ENCODE results near the gene TMEM92.
"Not testable (repeated sequence)": the region's sequence is repeated elsewhere in the genome, so short reads cannot be mapped to it uniquely, and the experiment has no call there.

Gene TMEM92

GRCh38 chr17:50303051-50303450 lies 28.8 kb downstream of the TMEM92 start:
- FAIRE-seq, result no peak

GRCh38 chr17:50303596-50303995 lies 29.3 kb downstream of the TMEM92 start:
- no peak for FAIRE-seq

GRCh38 chr17:50304781-50305404 lies 30.6 kb downstream of the TMEM92 start:
- no peak for FAIRE-seq

GRCh38 chr17:50307654-50308053 lies 33.4 kb downstream of the TMEM92 start:
- no peak for FAIRE-seq

DNA sequence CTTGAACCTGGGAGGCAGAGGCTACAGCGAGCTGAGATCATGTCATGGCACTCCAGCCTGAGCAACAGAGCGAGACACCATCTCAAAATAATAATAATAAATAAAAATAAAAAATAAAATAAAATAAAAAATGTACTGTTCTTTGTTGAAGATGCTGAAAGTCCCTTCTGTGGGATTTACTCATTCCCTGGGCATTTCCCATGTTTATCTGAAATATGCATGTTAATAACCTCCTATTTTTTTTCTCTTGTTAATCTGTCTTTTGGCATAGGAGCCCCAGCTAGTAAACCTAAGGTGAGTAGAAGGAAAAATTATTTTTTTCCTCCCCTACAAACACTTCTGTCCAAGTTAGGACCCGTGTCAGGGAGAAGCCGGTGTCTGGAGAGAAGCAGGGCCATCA lies 34.4 kb downstream of the TMEM92 start:
- no peak for FAIRE-seq

- FAIRE-seq, result no peak
Measured at GRCh38 chr17:50310455-50311111, 36.3 kb downstream of the TMEM92 start.

- no peak for FAIRE-seq
Measured at GRCh38 chr17:50311112-50311460, 36.8 kb downstream of the TMEM92 start.

DNA sequence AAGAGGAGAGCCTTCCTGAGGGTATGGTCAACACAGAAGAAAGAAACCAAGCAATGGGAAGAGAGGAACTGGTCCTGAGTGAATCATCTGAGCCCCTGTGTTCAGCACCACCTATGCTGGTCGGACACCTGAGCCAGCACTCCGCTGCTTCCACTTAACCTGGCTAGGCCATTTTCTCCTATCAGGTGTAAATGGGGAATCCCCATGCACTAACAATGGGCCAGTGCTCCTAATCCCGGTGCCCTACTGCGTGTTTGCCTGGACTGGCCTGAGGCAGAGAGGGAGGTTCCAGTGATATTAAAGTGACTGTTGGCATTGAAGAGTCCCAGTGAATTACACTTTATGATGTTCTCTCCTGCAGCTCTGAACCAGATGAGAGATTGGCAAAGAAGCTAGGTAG lies 37.2 kb downstream of the TMEM92 start:
- no peak for FAIRE-seq

DNA sequence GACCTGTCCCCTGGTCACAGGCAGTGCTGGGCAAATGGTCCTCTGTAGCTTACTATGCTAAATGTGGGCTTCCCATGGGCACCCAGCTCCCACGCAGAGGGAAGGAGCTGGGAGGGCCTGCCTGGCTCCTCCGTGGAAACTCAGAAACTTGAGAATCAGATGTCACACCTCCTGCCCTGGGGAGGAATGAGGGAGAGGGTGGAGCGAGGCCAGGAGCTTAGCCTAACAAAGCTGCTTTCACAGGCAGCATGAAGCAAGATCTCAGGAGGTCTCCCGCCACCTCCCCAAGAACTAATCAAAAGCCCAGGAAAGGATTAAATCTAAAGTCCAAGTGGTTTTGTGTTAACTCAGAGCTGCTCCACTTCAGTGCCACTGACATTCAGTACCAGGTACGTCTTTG lies 38.0 kb downstream of the TMEM92 start:
- FAIRE-seq, result no peak

DNA sequence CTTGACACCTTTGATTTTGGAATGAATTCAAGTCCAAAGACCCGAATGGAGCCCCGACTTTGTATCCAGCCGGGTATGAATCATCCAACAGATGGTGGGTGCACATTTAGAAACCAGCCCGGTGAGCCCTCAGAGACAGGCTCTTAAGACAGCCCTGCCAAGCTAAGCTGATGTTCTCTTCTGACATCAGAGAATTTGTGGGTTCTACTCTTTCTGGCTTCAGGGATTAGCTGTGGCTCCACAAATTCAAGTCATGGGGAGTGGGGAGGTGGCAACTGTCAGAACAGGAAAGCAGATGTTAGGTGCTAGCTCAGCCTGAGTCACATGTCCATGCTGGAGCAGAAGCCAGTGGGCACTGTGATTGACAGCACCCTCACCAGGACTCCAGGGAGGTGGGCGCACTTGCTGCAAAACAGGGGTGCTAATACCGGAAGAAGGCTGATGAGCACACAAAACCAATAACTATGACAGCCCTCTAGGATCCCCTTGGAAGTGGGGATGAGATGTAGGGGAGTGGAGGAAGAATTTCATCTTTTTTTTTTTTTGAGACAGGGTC lies 40.3 kb downstream of the TMEM92 start:
- no peak for FAIRE-seq

GRCh38 chr17:50316016-50316587 lies 41.8 kb downstream of the TMEM92 start:
- no peak for FAIRE-seq

DNA sequence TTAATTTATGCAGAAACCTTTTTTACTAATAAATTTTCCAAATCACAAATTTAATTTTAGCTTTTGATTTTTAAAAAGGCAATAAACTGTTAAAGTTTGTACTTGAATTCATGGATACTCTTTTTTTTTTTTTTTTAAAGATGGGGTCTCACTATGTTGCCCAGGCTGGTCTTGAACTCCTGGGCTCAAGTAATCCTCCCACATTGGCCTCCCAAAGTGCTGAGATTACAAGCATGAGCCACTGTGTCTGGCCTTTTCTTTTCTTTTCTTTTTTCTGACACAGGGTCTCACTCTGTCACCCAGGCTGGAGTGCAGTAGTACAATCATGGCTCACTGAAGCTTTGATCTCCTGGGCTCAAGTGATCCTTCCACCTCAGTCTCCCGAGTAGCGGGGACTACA lies 42.4 kb downstream of the TMEM92 start:
- FAIRE-seq, result not testable (repeated sequence)

- no peak for FAIRE-seq
Measured at GRCh38 chr17:50317121-50317520, 42.9 kb downstream of the TMEM92 start.

GRCh38 chr17:50318501-50319285 lies 44.4 kb downstream of the TMEM92 start:
- FAIRE-seq, result no peak

- FAIRE-seq, result no peak
Measured at GRCh38 chr17:50319306-50320004, 45.2 kb downstream of the TMEM92 start.

- no peak for FAIRE-seq
Measured at GRCh38 chr17:50322271-50322670, 48.0 kb downstream of the TMEM92 start.

DNA sequence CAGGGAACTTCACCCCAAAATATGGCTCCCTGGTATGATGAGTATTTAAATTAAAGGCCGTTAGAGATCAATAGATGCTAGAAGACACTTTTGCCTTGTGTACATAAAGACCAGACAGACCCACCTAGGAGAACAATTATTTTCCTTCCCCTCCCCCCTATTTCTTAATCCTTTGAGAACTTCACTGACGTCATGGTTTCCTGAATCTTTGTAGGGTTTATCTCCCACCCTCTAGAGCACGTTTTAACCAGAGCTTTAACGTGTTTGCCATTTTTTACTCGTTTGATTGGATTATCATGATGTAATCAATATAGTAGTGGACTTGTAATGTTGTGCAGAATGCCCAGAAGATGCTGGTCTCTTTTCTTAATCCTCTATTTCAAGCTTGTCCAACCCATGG lies 48.8 kb downstream of the TMEM92 start:
- FAIRE-seq, result no peak

GRCh38 chr17:50325906-50326305 lies 51.6 kb downstream of the TMEM92 start:
- no peak for FAIRE-seq

GRCh38 chr17:50326831-50327364 lies 52.6 kb downstream of the TMEM92 start:
- no peak for FAIRE-seq

DNA sequence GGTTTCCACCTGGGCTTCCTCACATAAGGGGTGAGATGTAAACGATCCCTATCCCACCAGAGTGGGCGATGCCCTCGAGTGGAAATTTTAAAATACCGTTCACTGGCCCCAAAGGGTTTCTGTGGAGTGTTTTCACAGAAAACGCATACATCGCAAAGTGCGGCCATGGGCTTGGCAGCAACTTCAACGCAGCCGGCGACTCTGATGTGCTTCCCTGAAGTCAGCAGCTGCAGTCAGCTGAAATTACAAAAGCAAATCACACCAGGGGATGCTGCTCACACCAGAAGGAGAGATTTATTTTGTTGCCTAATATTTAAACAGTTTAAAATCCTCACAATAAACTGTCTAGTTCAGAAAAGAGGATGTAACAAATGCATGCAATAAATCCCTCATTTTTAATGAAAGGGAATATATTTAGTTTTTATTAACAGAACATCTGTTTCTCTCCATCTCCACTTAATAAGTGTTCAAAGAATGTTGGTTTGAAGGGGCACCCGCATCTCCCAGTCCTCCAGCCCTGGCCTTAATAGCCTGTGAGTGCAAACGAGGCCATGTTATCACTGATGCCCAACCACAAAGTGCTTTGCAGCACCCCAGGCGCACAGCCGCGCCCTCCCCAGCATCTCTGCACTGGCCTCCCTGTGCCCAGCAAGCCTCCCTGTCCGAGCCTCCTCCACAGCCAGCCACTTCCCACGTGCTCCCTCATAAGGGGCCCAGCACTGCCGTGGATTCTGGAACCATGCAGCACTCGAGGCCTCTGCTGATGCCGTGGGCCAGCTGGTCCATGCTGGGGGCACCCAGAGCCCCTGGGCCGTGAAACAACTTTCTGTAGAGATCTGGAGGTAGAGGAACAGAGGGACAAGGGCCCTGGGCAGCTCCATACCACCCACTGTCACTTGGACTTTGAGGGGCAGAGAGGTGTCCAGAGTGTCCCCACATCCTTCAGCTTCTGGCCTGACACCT lies 54.4 kb downstream of the TMEM92 start:
- no peak for FAIRE-seq

DNA sequence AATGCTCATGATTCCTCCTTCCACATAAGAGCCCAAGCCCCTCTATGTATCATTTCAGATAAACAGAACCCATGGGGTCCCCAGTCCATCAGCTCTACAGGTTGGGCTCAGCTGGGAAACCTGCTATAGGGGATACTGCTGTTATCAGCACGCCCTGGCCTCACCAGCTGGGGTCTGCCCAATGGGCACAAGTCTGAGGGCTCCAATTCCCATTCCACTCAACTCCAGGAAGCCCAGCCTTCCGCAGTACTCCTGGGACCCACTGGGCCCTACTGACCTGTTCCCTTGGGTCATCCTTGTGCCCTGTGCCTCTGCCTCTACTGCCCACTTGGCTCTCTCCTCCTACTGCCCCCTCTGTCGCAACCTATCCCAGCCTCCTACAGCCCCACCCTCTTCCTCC lies 55.5 kb downstream of the TMEM92 start:
- no peak for FAIRE-seq
